ENCODE results near the gene MTX2.
"Not testable (repeated sequence)": the region's sequence is repeated elsewhere in the genome, so short reads cannot be mapped to it uniquely, and the experiment has no call there.

The MTX2 gene

DNA sequence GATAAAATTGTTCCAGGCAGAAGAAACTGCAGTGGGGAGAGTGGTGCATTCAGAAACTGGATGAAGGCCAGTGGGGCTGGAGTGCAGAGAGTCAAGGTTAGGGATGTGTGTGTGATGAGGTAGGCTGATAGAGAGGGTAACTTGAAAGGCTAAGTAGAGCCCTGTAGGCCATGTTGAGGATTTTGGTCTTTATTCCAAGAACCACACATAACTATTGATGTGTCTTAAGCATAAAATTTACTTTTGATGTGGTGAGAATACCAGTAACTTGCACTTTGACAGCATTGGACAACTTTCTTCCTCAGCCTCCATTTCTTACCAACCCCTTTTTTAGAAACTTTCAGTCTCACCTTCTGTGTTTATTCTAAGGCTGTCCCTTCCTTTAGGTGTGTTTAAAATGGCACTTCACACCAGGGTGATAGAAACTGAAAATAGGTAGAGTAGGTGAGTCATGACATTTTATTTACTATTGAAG lies 22.6 kb downstream of the MTX2 start:
- DNase-seq, result no peak

DNA sequence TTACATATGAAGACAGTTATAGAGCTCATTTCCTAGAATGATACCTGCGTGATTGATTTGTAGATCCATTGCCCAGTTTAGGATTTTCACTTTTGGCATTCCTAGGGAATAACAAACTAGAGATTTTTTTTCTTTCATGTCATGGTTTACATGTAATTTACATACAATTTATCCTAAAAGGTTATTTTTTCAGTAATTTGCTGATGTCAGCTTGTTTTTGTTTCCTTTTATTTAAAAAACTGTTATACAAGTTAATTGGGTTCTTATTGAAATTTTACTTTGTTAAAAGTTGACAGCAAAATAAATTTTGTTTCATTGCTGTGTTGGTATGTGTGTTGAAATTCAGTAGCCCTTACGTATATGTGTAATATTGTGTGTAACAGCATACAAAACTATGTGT lies 23.4 kb downstream of the MTX2 start:
- no peak for DNase-seq

DNA sequence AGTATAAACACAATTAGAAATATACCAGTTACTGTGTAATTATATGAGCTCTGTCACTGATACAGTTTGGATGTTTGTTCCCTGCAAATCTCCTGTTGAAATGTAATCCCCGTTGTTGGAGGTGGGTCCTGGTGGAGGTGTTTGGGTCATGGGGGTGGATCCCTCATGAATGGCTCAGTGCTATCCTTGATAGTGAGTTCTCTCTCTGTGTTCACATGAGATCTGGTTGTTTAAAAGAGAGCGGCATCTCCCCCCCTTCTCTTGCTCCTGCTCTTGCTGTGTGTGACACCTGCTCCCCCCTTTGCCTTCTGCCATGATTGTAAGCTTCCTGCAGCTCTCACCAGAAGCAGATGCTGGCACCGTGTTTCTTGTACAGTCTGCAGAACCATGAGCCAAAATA lies 24.1 kb downstream of the MTX2 start:
- no peak for DNase-seq

- DNase-seq, result no peak
Measured at GRCh38 chr2:176297067-176297466, 27.8 kb downstream of the MTX2 start.

DNA sequence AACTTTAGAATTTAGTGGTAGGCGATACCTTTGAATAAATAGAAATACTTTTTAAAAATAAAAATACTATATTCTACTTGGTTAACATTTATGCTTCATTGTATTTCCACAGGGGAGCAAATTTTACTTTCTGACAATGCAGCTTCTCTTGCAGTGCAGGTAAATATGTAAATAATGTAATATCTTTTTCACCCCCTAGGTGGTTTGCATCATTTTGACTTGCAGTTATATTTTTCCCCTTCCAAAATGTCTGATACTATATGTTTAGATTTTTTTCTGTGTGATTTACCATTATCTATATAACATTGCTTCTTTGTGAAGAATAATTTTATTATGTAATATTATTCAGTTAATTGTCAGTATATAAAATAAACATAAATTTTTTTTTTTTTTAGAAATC lies 28.5 kb downstream of the MTX2 start:
- DNase-seq, result no peak

DNA sequence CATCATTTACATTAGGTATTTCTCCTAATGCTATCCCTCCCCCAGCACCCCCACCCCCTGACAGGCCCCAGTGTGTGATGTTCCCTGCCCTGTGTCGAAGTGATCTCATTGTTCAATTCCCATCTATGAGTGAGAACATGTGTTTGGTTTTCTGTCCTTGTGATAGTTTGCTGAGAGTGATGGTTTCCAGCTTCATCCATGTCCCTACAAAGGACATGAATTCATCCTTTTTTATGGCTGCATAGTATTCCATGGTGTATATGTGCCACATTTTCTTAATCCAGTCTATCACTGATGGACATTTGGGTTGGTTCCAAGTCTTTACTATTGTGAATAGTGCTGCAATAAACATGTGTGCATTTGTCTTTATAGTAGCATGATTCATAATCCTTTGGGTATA lies 36.8 kb downstream of the MTX2 start:
- not testable (repeated sequence) for DNase-seq

GRCh38 chr2:176317199-176317598 lies 48.0 kb downstream of the MTX2 start:
- DNase-seq, result no peak

- no peak for DNase-seq
Measured at GRCh38 chr2:176317623-176318065, 48.4 kb downstream of the MTX2 start.

DNA sequence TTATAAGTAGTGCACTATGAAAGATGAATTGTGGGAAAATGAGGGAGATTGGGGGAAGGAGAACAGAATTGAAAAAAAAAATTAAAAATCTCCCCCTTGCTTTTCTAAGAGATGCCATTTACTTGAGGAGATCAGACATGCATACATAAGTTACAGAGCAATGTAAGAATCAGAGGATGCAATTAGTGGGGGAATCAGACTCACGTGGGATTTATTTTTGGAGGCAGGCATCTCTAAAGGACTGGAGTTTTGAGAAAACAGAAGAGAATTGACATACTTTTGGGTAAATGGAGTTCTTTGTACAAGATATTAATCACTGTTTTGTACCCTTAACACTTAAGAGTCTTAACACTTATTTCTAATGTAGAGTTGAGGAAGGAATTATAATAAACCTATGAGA lies 52.7 kb downstream of the MTX2 start:
- DNase-seq, result no peak

DNA sequence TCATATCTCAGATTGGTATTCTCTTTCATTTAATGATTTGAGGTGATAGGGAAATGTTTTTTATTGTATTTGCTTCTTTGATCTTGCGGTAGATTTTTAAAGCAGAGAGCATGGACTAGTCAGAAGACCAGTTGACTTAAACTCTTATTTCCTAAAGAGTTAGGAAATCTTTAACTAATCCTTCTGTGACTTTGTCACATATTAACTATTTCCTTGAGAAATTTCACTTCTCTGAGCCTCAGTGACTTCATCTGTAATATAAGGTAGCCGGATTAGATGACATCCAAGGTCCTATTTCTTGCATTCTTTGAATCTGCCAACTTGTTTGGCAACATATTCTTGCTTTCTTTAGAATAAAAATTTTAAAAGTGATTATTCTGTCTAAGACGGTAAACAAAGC lies 55.6 kb downstream of the MTX2 start:
- DNase-seq, result no peak

GRCh38 chr2:176325732-176326131 lies 56.5 kb downstream of the MTX2 start:
- DNase-seq, result no peak

- no peak for DNase-seq
Measured at GRCh38 chr2:176328149-176328548, 58.9 kb downstream of the MTX2 start.

DNA sequence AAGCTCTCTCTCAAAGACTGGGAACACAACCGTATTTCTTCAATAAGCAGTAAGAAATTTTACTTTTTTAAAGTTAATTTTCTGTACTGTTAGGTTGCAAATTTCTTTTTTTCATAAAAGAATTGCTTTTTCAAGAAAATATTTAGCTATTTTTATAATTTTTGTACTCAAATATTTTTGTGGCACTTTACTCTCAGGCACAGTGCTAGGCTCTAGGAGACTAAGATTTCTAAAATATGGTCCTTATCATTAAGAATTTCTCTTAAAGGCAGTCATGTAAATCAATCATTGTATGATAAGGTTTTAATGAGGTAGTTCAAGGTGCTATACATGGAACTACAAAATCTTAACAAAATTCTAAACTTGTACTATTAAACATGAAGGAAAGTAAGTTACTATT lies 61.4 kb downstream of the MTX2 start:
- DNase-seq, result no peak

GRCh38 chr2:176331646-176332045 lies 62.4 kb downstream of the MTX2 start:
- DNase-seq, result no peak

- DNase-seq, result no peak
Measured at GRCh38 chr2:176334729-176335128, 65.5 kb downstream of the MTX2 start.

DNA sequence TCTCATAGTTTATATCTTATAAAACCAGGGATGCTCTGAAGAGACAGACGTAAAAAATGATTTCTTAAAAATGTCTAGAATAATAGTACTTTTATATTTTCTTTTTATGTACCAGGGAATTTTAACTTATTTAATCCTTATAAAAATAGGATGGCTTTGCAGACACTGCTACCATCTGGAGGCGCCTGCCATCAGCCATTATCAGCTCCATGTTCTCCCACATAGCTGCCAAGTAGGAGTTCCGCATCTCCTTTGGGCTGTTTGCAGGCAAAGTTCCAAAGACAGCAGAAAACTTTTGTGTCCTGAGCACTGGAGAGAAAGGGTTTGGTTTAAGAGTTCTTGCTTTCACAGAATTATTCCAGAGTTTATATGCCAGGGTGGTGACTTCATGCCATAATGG lies 69.2 kb downstream of the MTX2 start:
- no peak for DNase-seq

DNA sequence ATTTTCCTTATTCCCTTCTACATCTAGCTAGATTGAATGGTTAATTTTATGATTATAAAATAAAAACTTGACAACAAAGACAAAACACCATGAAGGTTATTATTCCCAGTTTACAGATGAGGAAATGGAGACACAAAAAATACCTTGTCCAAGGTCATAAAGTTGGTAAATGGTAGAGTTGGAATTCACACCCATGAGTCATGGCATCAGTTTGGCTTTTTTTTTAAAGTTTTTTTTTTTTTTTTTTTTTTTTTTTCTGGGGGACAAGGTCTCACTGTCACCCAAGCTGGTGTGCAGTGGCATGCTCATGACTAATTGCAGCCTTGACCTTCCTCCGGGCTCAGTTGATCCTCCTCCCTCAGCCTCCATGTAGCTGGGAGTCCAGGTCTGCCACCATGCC lies 70.0 kb downstream of the MTX2 start:
- DNase-seq, result no peak

- DNase-seq, result no peak
Measured at GRCh38 chr2:176356251-176356650, 87.0 kb downstream of the MTX2 start.

- no peak for DNase-seq
Measured at GRCh38 chr2:176364273-176364977, 95.2 kb downstream of the MTX2 start.

DNA sequence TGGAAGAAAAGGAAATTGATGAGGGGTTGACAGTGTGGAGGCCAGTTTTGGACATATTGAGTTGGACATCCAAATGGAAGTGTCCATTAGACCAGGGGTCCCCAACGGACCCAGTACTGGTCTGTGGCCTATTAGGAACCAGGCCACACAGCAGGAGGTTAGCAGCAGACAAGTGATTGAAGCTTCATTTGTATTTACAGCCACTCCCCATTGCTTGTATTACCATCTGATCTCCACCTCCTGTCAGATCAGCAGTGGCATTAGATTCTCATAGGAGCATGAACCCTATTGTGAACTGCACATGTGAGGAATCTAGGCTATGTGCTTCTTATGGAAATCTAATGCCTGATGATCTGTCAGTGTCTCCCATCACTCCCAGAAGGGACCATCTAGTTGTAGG lies 99.1 kb downstream of the MTX2 start:
- DNase-seq, result no peak

DNA sequence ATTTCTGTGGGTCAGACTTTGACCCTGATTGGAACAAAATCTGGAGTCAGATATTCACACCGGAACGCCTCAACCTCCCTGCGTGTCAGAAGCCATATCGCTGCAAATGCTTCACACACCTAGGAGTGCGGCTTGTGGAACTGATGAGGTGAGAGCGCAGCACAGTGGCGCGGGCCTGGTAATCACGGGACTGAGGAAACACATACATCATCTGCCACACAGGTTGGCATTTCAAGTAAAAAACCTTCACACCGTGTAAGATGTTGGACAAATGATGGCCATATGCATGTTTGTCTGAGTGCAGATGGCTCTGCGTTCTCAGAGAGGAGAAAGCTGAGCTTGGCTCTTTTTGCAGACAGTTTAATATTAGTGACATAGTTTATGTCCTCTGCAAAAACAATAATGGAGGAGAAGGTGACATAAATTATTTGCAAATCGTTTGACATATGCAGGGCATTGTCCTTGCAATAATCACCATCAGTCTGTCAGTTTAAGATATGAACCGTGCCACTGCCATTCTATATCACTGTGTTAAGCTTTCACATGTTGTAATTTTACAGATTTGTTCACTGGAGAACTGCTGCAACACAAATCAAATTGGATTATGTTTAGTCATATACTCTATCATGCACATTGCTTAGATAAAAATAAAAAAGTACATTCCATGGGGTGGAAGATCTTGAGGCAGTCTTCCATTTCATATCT lies 101.4 kb downstream of the MTX2 start:
- DNase-seq, result no peak

DNA sequence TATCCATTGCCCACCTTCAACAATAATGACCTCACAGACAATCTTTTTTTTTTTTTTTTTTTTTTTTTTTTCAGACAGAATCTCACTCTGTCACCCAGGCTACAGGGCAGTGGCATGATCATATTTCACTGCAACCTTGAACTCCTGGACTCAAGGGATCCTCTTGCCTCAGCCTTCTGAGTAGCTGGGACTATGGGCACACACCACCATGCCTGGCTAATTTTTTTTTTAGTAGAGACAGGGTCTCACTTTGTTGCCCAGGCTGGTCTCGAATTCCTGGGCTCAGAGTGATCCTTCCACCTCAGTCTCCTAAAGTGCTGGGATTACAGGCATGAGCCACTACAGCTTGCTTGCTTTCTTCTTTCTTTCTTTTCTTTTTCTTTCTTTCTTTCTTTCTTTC lies 103.9 kb downstream of the MTX2 start:
- DNase-seq, result not testable (repeated sequence)

- no peak for DNase-seq
Measured at GRCh38 chr2:176378323-176378722, 109.1 kb downstream of the MTX2 start.

DNA sequence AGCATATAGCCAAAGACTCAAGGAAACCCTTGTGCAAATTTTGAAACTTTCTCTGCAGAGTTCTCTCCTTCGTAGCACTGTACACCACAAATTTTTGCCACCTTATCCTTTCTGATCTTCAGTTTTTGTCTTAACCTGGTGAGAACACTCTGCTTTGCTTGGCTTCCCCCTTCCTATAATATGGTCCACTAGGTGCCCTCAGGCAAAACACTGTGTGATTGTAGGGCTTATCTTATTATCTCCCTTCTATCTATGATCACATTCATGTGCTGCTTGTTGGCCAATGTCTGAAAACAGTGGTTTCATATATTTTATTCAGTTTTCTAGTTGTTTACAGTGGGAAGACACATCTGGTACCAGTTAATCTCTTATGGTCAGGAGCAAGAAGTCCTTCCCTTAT lies 111.1 kb downstream of the MTX2 start:
- no peak for DNase-seq

DNA sequence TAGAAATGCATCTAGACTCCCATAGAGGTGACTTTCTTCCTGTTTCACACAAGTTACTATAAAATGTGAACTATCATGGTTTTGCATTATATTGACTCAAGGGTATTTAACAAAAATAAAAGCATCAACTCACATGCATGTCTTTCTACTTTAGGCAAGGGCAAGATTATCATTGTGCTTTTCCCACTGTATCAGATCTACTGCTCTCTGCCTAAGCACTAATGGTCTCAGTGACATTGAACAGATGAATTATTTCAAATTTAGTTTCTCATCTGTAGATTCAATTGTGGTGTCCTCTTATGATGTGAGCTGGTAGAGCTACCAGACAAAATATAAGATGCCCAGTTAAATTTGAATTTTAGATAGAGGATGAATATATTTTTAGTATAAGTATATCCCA lies 113.9 kb downstream of the MTX2 start:
- no peak for DNase-seq
